ENCODE measurements around the gene CYP11A1. TPM values are rescaled to one million over a fixed set of nuclear protein-coding genes. Genes with fewer than 3 reads are reported as not detected.

Gene CYP11A1
- total and polyA plus RNA-seq, 7 donors, result 0.14 to 5.0 (median 0.61) TPM

GRCh38 chr15:74332011-74332410 is 35.4 kb downstream of the CYP11A1 start:
- WGBS, 3 donors, result 86 to 92% (median 87%) methylated on average over 3 of the region's 3 CpGs
- ATAC-seq (no peak), DNase-seq (no peak)
- no peak for TF ChIP-seq CTCF (IDR thresholded peaks at IDR 0.05)
- no peaks in the 10 kb centered on the region for H3K27me3 ChIP-seq (ENCODE audit: insufficient read depth in 3 of 3, low read length in 2 of 3)
- no peaks in the 10 kb centered on the region for H3K9me3 ChIP-seq
- no peak overlapping the region for H3K4me3 ChIP-seq
- H3K36me3 ChIP-seq (ENCODE audit: insufficient read depth in 1 of 2, low read depth in 1 of 2), result no peaks in the 10 kb centered on the region
- H3K27ac ChIP-seq, result no peak overlapping the region
- no peaks in the 10 kb centered on the region for H3K4me1 ChIP-seq
- intact Hi-C loops (cut with DNase I), result no loop called here

GRCh38 chr15:74330861-74331408 is 36.5 kb downstream of the CYP11A1 start:
- Histone ChIP-seq H3K9me3 (no peaks in the 10 kb centered on the region), H3K4me1 (no peaks in the 10 kb centered on the region), H3K4me3 (no peak overlapping the region), H3K27ac (no peak overlapping the region), H3K36me3 (ENCODE audit: insufficient read depth in 1 of 2, low read depth in 1 of 2) (no peaks in the 10 kb centered on the region), H3K27me3 (ENCODE audit: insufficient read depth in 3 of 3, low read length in 2 of 3) (no peaks in the 10 kb centered on the region)
- 80 to 82% (median 81%) methylated on average over 10 to 11 of the region's 11 CpGs for WGBS, 3 donors
- TF ChIP-seq CTCF (IDR thresholded peaks at IDR 0.05), result no peak
- no peak for ATAC-seq
- intact Hi-C loops (cut with DNase I), result no loop called here
- DNase-seq, result no peak

- 54 to 56% (median 54%) methylated on average over 10 of the region's 10 CpGs for WGBS, 3 donors
- intact Hi-C loops (cut with DNase I), result loop anchor here in 1 of 2 donors (10.0 kb wide), 1 partner anchor 354 kb away; no protein-coding TSS in a partner anchor
These were observed 39.0 kb downstream of the CYP11A1 start for GRCh38 chr15:74328331-74329056.

GRCh38 chr15:74327756-74328155 is 39.7 kb downstream of the CYP11A1 start:
- H3K27ac ChIP-seq, result no peak overlapping the region
- H3K27me3 ChIP-seq (ENCODE audit: insufficient read depth in 3 of 3, low read length in 2 of 3), result no peaks in the 10 kb centered on the region
- intact Hi-C loops (cut with DNase I), result loop anchor here in 1 of 2 donors (10.0 kb wide), 1 partner anchor 353 kb away; no protein-coding TSS in a partner anchor
- no peaks in the 10 kb centered on the region for H3K9me3 ChIP-seq
- TF ChIP-seq CTCF (IDR thresholded peaks at IDR 0.05), result no peak
- DNase-seq (no peak), ATAC-seq (no peak)
- WGBS, 3 donors, result 66 to 69% (median 68%) methylated on average over 6 of the region's 6 CpGs
- H3K36me3 ChIP-seq (ENCODE audit: insufficient read depth in 1 of 2, low read depth in 1 of 2), result no peaks in the 10 kb centered on the region
- no peak overlapping the region for H3K4me3 ChIP-seq
- no peaks in the 10 kb centered on the region for H3K4me1 ChIP-seq

More at GRCh38 chr15:74328331-74329056, 39.0 kb downstream of the CYP11A1 start:
- Histone ChIP-seq H3K27me3 (ENCODE audit: insufficient read depth in 3 of 3, low read length in 2 of 3) (no peaks in the 10 kb centered on the region), H3K36me3 (ENCODE audit: insufficient read depth in 1 of 2, low read depth in 1 of 2) (no peaks in the 10 kb centered on the region), H3K4me3 (no peak overlapping the region), H3K9me3 (no peaks in the 10 kb centered on the region), H3K27ac (no peak overlapping the region), H3K4me1 (no peaks in the 10 kb centered on the region)
- no peak for TF ChIP-seq CTCF (IDR thresholded peaks at IDR 0.05)
- DNase-seq, result no peak
- ATAC-seq, result no peak

Measured in psoas muscle (tissue), 8 donors.